Activated CD8-positive, alpha-beta memory T cell treated with anti-CD3 and anti-CD28 coated beads, Interleukin-2, amount 10 ng/mL, durations not matched to agents 7 days and 5 days (primary cell): ENCODE data around the gene CA6. TPM values are rescaled to one million over a fixed set of nuclear protein-coding genes. Genes with fewer than 3 reads are reported as not detected.
"Not testable (repeated sequence)": the region's sequence is repeated elsewhere in the genome, so short reads cannot be mapped to it uniquely, and the experiment has no call there.

ENCODE experiments used
- ATAC-seq: fragments of 150-1000 bp; cut with Tn5 transposase; one replicate; pipeline ENCODE4 v1.10.0; 2021; ENCODE audit warnings: moderate library complexity
- CTCF ChIA-PET: fragments of 350-600 bp; sonication (Branson Sonifier 250); formaldehyde crosslinking; loops from one replicate; lab custom pipeline; 2021; ENCODE audit warnings: antibody characterized with exemption; lab: Charles Lee
- DNase-seq: peaks from one replicate; pipeline ENCODE4 v3.0.0-alpha.2; 2020
- H3K27ac Mint-ChIP-seq: one replicate; pipeline ENCODE4 v1.8.0; 2021; ENCODE audit warnings: mild to moderate bottlenecking, mixed read lengths
- H3K27me3 Mint-ChIP-seq: one replicate; pipeline ENCODE4 v1.8.0; 2021; ENCODE audit warnings: mixed read lengths
- H3K36me3 Mint-ChIP-seq: one replicate; pipeline ENCODE4 v1.8.0; 2021; ENCODE audit warnings: mild to moderate bottlenecking, mixed read lengths
- H3K4me1 Mint-ChIP-seq: one replicate; pipeline ENCODE4 v1.8.0; 2021; ENCODE audit warnings: mixed read lengths
- H3K4me3 Mint-ChIP-seq: one replicate; pipeline ENCODE4 v1.8.0; 2021; ENCODE audit warnings: mild to moderate bottlenecking, moderate library complexity, mixed read lengths
- H3K9me3 Mint-ChIP-seq: one replicate; pipeline ENCODE4 v1.8.0; 2022; ENCODE audit warnings: low read depth, mixed read lengths
- total RNA-seq, 2 experiments: library from RNA; stranded (reverse); gene quantifications; one replicate each; pipeline ENCODE4 v1.2.3, GENCODE V29; 2021

Gene CA6
- total RNA-seq: 10 to 100 TPM in 1 of 2 experiments, 1 to 10 TPM in 1; 4.8 to 10.1 TPM

GRCh38 chr1:8945568-8945967, at the start of gene CA6:
Gene CA6 (plus strand): TSS chr1:8945868. CDS start chr1:8945887, 19 bp downstream.
- H3K27ac Mint-ChIP-seq: peak within 1 kb of the TSS; percentile 97
- CTCF ChIA-PET: interaction anchor here (0.8 to 5.4 kb wide), 7 partner anchors 10 to 59 kb away, joined by 4 to 25 read pairs (median 4); no protein-coding TSS in a partner anchor
- peaks cover 18% of the 10 kb centered on the region for H3K36me3 Mint-ChIP-seq

GRCh38 chr1:8896775-8897174, 48.9 kb upstream of the CA6 start:
- Mint-ChIP-seq H3K36me3 (peaks cover 22% of the 10 kb centered on the region), H3K4me1 (peaks cover 32% of the 10 kb centered on the region)
- ATAC-seq, H3K9me3 Mint-ChIP-seq, H3K4me3 Mint-ChIP-seq, H3K27me3 Mint-ChIP-seq, DNase-seq, CTCF ChIA-PET, H3K27ac Mint-ChIP-seq: not testable (repeated sequence)

More at GRCh38 chr1:8945568-8945967, at the start of gene CA6:
- ATAC-seq (no peak), DNase-seq (no peak)
- Mint-ChIP-seq H3K4me1 (peaks cover 84% of the 10 kb centered on the region), H3K4me3 (peak within 1 kb of the TSS; percentile 38), H3K27me3 (no peaks in the 10 kb centered on the region), H3K9me3 (no peaks in the 10 kb centered on the region)

GRCh38 chr1:8897505-8897904, 48.2 kb upstream of the CA6 start:
- H3K9me3 Mint-ChIP-seq, H3K4me3 Mint-ChIP-seq, ATAC-seq, H3K27ac Mint-ChIP-seq, DNase-seq, CTCF ChIA-PET, H3K27me3 Mint-ChIP-seq: not testable (repeated sequence)
- Mint-ChIP-seq H3K36me3 (peaks cover 22% of the 10 kb centered on the region), H3K4me1 (peaks cover 33% of the 10 kb centered on the region)

GRCh38 chr1:8898418-8898817, 47.2 kb upstream of the CA6 start:
- not testable (repeated sequence) for H3K27me3 Mint-ChIP-seq, H3K4me3 Mint-ChIP-seq, H3K9me3 Mint-ChIP-seq, DNase-seq, ATAC-seq
- Mint-ChIP-seq H3K36me3 (peaks cover 22% of the 10 kb centered on the region), H3K27ac (peak overlapping the region; percentile 96), H3K4me1 (peaks cover 37% of the 10 kb centered on the region)
- CTCF ChIA-PET: interaction anchor here (1.1 to 2.4 kb wide), 7 partner anchors 17 to 336 kb away, joined by 3 to 16 read pairs (median 4); partner anchors contain the start of genes ENO1 and H6PD

- no peak for DNase-seq
- Mint-ChIP-seq H3K27me3 (no peaks in the 10 kb centered on the region), H3K4me1 (peaks cover 41% of the 10 kb centered on the region), H3K4me3 (no peak overlapping the region), H3K36me3 (peaks cover 20% of the 10 kb centered on the region), H3K9me3 (no peaks in the 10 kb centered on the region), H3K27ac (peak overlapping the region; percentile 96)
- no peak for ATAC-seq
- CTCF ChIA-PET: interaction anchor here (1.1 to 2.4 kb wide), 9 partner anchors 12 to 335 kb away, joined by 3 to 16 read pairs (median 4); partner anchors contain the start of genes ENO1 and H6PD
These were observed 46.6 kb upstream of the CA6 start for GRCh38 chr1:8899046-8899445.

GRCh38 chr1:8900684-8901083, 45.0 kb upstream of the CA6 start:
- CTCF ChIA-PET: interaction anchor here (1.0 to 2.0 kb wide), 3 partner anchors 10 to 104 kb away, joined by 3 to 8 read pairs (median 4); no protein-coding TSS in a partner anchor
- peaks cover 20% of the 10 kb centered on the region for H3K36me3 Mint-ChIP-seq
- H3K27ac Mint-ChIP-seq: peak overlapping the region; percentile 96
- not testable (repeated sequence) for DNase-seq, H3K4me3 Mint-ChIP-seq, H3K9me3 Mint-ChIP-seq, H3K27me3 Mint-ChIP-seq, ATAC-seq
- peaks cover 43% of the 10 kb centered on the region for H3K4me1 Mint-ChIP-seq

- DNase-seq: no peak
- Mint-ChIP-seq H3K27me3 (peaks cover 2% of the 10 kb centered on the region), H3K9me3 (no peaks in the 10 kb centered on the region), H3K4me3 (no peak overlapping the region), H3K36me3 (peaks cover 25% of the 10 kb centered on the region), H3K4me1 (peaks cover 48% of the 10 kb centered on the region), H3K27ac (no peak overlapping the region)
- no peak for ATAC-seq
- CTCF ChIA-PET: interaction anchor here (1.6 to 2.2 kb wide), 3 partner anchors 26 to 341 kb away, joined by 3 to 10 read pairs (median 5); no protein-coding TSS in a partner anchor
These were observed 42.9 kb upstream of the CA6 start for GRCh38 chr1:8902765-8903164.

- H3K27ac Mint-ChIP-seq: no peak overlapping the region
- H3K27me3 Mint-ChIP-seq: peaks cover 2% of the 10 kb centered on the region
- no peak for ATAC-seq
- peak; percentile 55 for DNase-seq
- H3K4me1 Mint-ChIP-seq: peaks cover 45% of the 10 kb centered on the region
- H3K36me3 Mint-ChIP-seq: peaks cover 21% of the 10 kb centered on the region
- H3K9me3 Mint-ChIP-seq: no peaks in the 10 kb centered on the region
- CTCF ChIA-PET: interaction anchor here (0.9 to 2.3 kb wide), 4 partner anchors 84 to 342 kb away, joined by 3 to 10 read pairs (median 6); no protein-coding TSS in a partner anchor
- no peak overlapping the region for H3K4me3 Mint-ChIP-seq
These were observed 42.3 kb upstream of the CA6 start for GRCh38 chr1:8903410-8903809.

GRCh38 chr1:8903908-8904650, 41.6 kb upstream of the CA6 start:
- CTCF ChIA-PET: interaction anchor here (0.9 to 2.3 kb wide), 5 partner anchors 42 to 343 kb away, joined by 3 to 10 read pairs (median 4); no protein-coding TSS in a partner anchor
- Mint-ChIP-seq H3K4me1 (peaks cover 39% of the 10 kb centered on the region), H3K27ac (no peak overlapping the region), H3K36me3 (peaks cover 16% of the 10 kb centered on the region), H3K27me3 (peaks cover 2% of the 10 kb centered on the region), H3K4me3 (no peak overlapping the region), H3K9me3 (no peaks in the 10 kb centered on the region)
- DNase-seq (no peak), ATAC-seq (no peak)

GRCh38 chr1:8905582-8906191, 40.0 kb upstream of the CA6 start:
- DNase-seq (no peak), ATAC-seq (no peak)
- Mint-ChIP-seq H3K4me3 (no peak overlapping the region), H3K27ac (no peak overlapping the region), H3K4me1 (peaks cover 28% of the 10 kb centered on the region), H3K36me3 (peaks cover 16% of the 10 kb centered on the region), H3K9me3 (peaks cover 2% of the 10 kb centered on the region), H3K27me3 (peaks cover 2% of the 10 kb centered on the region)
- CTCF ChIA-PET: interaction anchor here (2.3 to 6.6 kb wide), 2 partner anchors 82 to 99 kb away, joined by 8 to 38 read pairs; no protein-coding TSS in a partner anchor

- Mint-ChIP-seq H3K36me3 (peaks cover 15% of the 10 kb centered on the region), H3K9me3 (peaks cover 2% of the 10 kb centered on the region), H3K4me3 (no peak overlapping the region), H3K27ac (no peak overlapping the region), H3K27me3 (peaks cover 2% of the 10 kb centered on the region), H3K4me1 (peaks cover 22% of the 10 kb centered on the region)
- CTCF ChIA-PET: interaction anchor here (1.1 to 6.6 kb wide), 4 partner anchors 10 to 96 kb away, joined by 3 to 38 read pairs (median 4); no protein-coding TSS in a partner anchor
- no peak for ATAC-seq
- no peak for DNase-seq
These were observed 37.1 kb upstream of the CA6 start for GRCh38 chr1:8908388-8909151.

GRCh38 chr1:8910331-8910730, 35.3 kb upstream of the CA6 start:
- Mint-ChIP-seq H3K36me3 (peaks cover 15% of the 10 kb centered on the region), H3K9me3 (peaks cover 2% of the 10 kb centered on the region), H3K4me1 (peaks cover 22% of the 10 kb centered on the region), H3K27me3 (peaks cover 2% of the 10 kb centered on the region), H3K27ac (no peak overlapping the region), H3K4me3 (no peak overlapping the region)
- ATAC-seq (no peak), DNase-seq (no peak)
- CTCF ChIA-PET: interaction anchor here (1.3 to 6.6 kb wide), 4 partner anchors 8 to 94 kb away, joined by 3 to 38 read pairs (median 6); no protein-coding TSS in a partner anchor
